ENCODE results near the gene SCAMP3. TPM values are rescaled to one million over a fixed set of nuclear protein-coding genes. Genes with fewer than 3 reads are reported as not detected.

The SCAMP3 gene
- polyA plus RNA-seq, 1 donor (not counting 4 experiments of a cell fraction or from before 2014, with no cell fraction given) = 72.1 TPM

- peak overlapping the region; percentile 77 for H3K9ac ChIP-seq (ENCODE audit: control insufficient read depth, extremely low read depth, insufficient read depth, low read length)
- peaks cover 7 to 17% of the 10 kb centered on the region in 2 experiments for H3K36me3 ChIP-seq (ENCODE audit: control insufficient read depth in 2 of 2, extremely low read depth in 1 of 2, insufficient read depth in 2 of 2, low read length in 2 of 2)
- H2AFZ ChIP-seq (ENCODE audit: control insufficient read depth, low read length) = peak overlapping the region; percentile 93
- H3K4me1 ChIP-seq (ENCODE audit: control insufficient read depth, extremely low read depth, insufficient read depth, low read length) = peaks cover 19% of the 10 kb centered on the region
- no peak for TF ChIP-seq EZH2 (IDR thresholded peaks at IDR 0.05; ENCODE audit: low read length)
- TF ChIP-seq, protein P1, sequence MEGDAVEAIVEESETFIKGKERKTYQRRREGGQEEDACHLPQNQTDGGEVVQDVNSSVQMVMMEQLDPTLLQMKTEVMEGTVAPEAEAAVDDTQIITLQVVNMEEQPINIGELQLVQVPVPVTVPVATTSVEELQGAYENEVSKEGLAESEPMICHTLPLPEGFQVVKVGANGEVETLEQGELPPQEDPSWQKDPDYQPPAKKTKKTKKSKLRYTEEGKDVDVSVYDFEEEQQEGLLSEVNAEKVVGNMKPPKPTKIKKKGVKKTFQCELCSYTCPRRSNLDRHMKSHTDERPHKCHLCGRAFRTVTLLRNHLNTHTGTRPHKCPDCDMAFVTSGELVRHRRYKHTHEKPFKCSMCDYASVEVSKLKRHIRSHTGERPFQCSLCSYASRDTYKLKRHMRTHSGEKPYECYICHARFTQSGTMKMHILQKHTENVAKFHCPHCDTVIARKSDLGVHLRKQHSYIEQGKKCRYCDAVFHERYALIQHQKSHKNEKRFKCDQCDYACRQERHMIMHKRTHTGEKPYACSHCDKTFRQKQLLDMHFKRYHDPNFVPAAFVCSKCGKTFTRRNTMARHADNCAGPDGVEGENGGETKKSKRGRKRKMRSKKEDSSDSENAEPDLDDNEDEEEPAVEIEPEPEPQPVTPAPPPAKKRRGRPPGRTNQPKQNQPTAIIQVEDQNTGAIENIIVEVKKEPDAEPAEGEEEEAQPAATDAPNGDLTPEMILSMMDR (optimal IDR thresholded peaks at IDR 0.05 in 1 of 3, IDR thresholded peaks at IDR 0.05 in 1 of 3, conservative IDR thresholded peaks at IDR 0.05 in 1 of 3; ENCODE audit: extremely low read depth in 1 of 3, insufficient read depth in 2 of 3, low read length in 3 of 3) = no peak
- H3K27ac ChIP-seq (ENCODE audit: control insufficient read depth, insufficient read depth, low read length) = no peak overlapping the region
- dilution Hi-C loops (cut with MboI; ENCODE audit: extremely low pct_ligation_motif_present, low sequenced_read_pairs) = no loop called here
- FAIRE-seq = no peak
- peak overlapping the region; percentile 77 to 83 (median 81) for H3K4me3 ChIP-seq (ENCODE audit: control insufficient read depth in 2 of 3, extremely low read depth in 1 of 3, insufficient read depth in 2 of 3, low read depth in 1 of 3, low read length in 3 of 3)
- H4K20me1 ChIP-seq (ENCODE audit: control insufficient read depth, extremely low read depth, insufficient read depth, low read length) = no peaks in the 10 kb centered on the region
- H3K4me2 ChIP-seq (ENCODE audit: control insufficient read depth, extremely low read depth, insufficient read depth, low read depth, low read length) = peak overlapping the region; percentile 94
- peaks cover 13% of the 10 kb centered on the region for H3K79me2 ChIP-seq (ENCODE audit: control insufficient read depth, insufficient read depth, low read length)
- no peaks in the 10 kb centered on the region for H3K9me3 ChIP-seq (ENCODE audit: control insufficient read depth, low read depth, low read length)
- H3K27me3 ChIP-seq (ENCODE audit: control insufficient read depth, extremely low read depth, insufficient read depth, low read length) = no peaks in the 10 kb centered on the region
- no peak for DNase-seq (ENCODE audit: low read depth, low spot score)
- H3K9me1 ChIP-seq (ENCODE audit: control insufficient read depth, extremely low read depth, insufficient read depth, low read length) = no peaks in the 10 kb centered on the region
Observed at GRCh38 chr1:155254714-155255242, 7.4 kb downstream of the SCAMP3 start.

DNA sequence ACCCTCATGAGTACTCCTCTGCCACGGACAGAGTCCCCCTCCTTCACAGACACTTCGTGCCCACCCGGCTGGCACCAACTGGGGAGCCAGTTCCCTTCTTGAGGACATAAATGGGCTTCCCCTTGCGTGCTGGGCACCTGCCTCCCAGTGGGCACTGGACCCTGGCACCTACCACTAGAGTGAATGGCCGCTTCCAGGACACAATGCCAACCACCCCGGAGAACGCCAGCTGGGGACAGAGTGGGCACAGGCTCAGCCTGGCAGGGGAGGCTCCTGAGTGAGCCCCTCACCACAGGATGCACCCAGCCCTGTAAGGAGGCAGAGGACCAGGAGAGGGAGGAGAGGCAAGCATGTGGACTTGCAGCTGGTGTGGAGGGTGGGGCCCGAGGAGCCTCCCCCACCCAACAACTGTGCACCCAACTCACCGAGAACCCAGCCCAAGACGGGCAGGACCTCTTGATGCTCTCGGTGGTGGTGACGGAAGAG, 7.9 kb downstream of the SCAMP3 start:
- Histone ChIP-seq H3K27ac (ENCODE audit: control insufficient read depth, insufficient read depth, low read length) (no peak overlapping the region), H2AFZ (ENCODE audit: control insufficient read depth, low read length) (peak overlapping the region; percentile 26), H3K9me3 (ENCODE audit: control insufficient read depth, low read depth, low read length) (no peaks in the 10 kb centered on the region), H3K4me3 (ENCODE audit: control insufficient read depth in 2 of 3, extremely low read depth in 1 of 3, insufficient read depth in 2 of 3, low read depth in 1 of 3, low read length in 3 of 3) (peak overlapping the region; percentile 77 to 83 (median 81)), H3K27me3 (ENCODE audit: control insufficient read depth, extremely low read depth, insufficient read depth, low read length) (no peaks in the 10 kb centered on the region), H3K79me2 (ENCODE audit: control insufficient read depth, insufficient read depth, low read length) (peaks cover 13% of the 10 kb centered on the region), H3K4me2 (ENCODE audit: control insufficient read depth, extremely low read depth, insufficient read depth, low read depth, low read length) (peak overlapping the region; percentile 94), H3K4me1 (ENCODE audit: control insufficient read depth, extremely low read depth, insufficient read depth, low read length) (peaks cover 19% of the 10 kb centered on the region), H3K9me1 (ENCODE audit: control insufficient read depth, extremely low read depth, insufficient read depth, low read length) (no peaks in the 10 kb centered on the region), H3K9ac (ENCODE audit: control insufficient read depth, extremely low read depth, insufficient read depth, low read length) (peak overlapping the region; percentile 77), H3K36me3 (ENCODE audit: control insufficient read depth in 2 of 2, extremely low read depth in 1 of 2, insufficient read depth in 2 of 2, low read length in 2 of 2) (peaks cover 7 to 14% of the 10 kb centered on the region in 2 experiments), H4K20me1 (ENCODE audit: control insufficient read depth, extremely low read depth, insufficient read depth, low read length) (no peaks in the 10 kb centered on the region)
- no peak for FAIRE-seq
- no peak for DNase-seq (ENCODE audit: low read depth, low spot score)
- TF ChIP-seq EZH2 (IDR thresholded peaks at IDR 0.05; ENCODE audit: low read length) = no peak
- TF ChIP-seq, protein P1 (optimal IDR thresholded peaks at IDR 0.05 in 1 of 3, IDR thresholded peaks at IDR 0.05 in 1 of 3, conservative IDR thresholded peaks at IDR 0.05 in 1 of 3; ENCODE audit: extremely low read depth in 1 of 3, insufficient read depth in 2 of 3, low read length in 3 of 3) = no peak
- dilution Hi-C loops (cut with MboI; ENCODE audit: extremely low pct_ligation_motif_present, low sequenced_read_pairs) = no loop called here

Data from keratinocyte (primary cell).